GM21447 (cell line): ENCODE data around the gene CHTOP.
"Not testable (repeated sequence)": the region's sequence is repeated elsewhere in the genome, so short reads cannot be mapped to it uniquely, and the experiment has no call there.

Experiments used
- ATAC-seq: cut with Tn5 transposase; IDR thresholded peaks from one replicate; pipeline ENCODE4 v1.9.1; 2021; ENCODE audit not compliant: unreplicated experiment

Gene CHTOP

DNA sequence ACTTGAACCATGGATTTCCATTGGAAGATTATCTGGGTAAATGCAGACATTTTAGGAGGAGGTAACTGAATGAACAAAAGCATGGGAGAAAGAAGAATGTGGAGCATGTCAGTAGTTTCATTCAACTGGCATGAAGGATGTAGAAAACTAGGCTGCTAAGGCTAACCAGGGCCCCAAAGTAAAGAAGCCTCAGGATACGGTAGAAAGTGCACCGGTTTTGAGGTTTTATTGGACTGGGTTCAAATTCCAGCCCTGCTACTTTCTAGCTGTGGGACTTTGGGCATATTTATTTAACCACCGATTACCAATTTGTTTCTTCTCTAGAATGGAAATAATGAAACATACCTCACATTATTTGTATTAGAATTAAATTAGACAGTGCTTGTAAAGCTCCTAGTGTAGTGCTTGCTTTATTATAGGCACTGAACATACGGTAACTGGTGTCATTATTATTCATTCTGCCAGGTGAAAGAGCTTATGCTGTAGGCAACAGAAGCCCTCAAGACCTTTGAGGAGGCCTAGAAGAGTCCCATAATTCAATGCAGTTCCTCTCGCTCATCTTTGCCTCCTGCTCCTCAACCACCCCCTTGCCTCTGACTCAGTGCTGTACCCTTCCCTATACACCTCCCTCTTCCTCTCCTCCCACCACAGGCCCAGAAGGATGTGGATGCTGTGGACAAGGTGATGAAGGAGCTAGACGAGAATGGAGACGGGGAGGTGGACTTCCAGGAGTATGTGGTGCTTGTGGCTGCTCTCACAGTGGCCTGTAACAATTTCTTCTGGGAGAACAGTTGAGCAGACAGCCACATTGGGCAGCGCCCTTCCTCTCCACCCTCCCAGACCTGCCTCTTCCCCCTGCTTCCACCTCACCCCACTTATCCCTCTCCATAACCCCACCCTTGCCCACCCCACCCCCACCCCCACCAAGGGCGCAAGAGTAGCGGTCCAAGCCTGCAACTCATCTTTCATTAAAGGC, 2.5 kb upstream of the CHTOP start:
- ATAC-seq, result no peak

DNA sequence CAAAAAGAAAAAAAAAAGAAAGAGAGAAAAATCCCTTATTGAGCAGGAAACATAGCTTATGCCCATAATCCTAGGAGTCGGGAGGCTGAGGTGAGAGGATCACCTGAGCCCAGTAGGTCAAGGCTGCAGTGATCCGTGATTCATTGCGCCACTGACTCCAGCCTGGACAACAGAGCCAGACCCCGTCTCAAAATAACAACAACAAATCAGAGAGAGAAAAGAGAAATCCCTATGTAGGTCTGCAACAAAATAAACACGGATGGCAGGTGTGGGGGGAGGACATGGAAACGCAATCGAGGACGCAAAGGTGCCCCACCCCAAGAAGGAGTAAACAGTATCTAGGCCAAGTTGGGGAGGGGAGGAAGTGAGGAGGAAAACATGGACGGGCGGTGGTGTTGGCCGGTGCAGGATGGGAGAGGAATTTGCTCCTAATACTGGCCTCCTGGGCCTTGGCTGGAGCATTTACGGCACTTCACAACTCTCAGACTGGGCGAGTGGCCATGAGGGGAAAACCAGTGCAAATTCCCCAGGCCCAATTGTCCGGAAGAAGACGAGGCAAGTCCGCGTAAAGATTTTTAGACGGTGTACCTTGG, 609 bp upstream of the CHTOP start:
- ATAC-seq, result peak; percentile 3

DNA sequence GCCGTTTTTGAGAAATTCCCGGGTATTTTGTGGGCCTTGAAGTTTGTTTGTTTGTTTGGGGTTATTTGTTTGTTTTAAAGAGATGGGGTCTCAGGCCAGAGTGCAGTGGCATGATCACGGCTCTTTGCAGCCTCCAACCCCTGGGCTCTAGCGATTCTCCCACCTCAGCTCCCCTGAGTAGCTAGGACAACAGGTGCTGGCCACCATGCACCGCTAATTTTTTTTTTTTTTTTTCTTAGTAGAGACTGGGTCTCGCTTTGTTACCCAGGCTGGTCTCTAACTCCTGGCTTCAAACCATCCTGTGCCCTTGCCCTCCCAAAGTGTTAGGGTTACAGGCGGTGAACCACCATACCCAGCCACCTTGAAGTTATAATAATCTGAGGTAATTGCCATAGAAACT, 2.0 kb downstream of the CHTOP start:
- no peak for ATAC-seq

DNA sequence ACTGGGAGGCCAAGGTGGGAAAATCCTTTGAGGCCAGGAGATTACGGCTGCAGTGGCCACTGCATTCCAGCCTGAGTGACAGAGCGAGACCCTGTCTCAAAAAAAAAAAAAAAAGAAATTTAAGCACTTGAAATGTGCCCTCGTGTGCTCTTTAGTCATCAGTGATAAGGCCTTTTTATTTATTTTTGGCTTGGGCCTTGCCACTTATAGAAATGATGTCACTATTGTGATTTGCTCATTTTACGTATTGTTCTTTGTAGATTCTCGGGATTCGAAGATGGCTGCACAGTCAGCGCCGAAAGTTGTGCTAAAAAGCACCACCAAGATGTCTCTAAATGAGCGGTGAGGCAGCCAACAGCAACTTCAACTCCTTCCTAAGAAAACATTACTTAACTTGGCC, 2.4 kb downstream of the CHTOP start:
- ATAC-seq, result no peak

DNA sequence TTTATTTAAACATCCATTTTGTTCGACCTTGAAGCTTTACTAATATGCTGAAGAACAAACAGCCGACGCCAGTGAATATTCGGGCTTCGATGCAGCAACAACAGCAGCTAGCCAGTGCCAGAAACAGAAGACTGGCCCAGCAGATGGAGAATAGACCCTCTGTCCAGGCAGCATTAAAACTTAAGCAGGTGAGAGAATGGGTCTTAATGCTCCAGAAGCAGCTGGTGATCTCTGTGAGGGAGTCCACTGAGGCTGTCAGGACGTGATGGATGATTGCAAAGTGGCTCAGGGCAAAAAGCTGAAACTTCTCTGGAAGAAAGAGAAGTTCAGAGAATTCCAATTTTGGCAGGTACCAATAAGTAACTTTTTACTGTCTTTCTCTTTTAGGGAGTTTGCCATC, 4.4 kb downstream of the CHTOP start:
- no peak for ATAC-seq

DNA sequence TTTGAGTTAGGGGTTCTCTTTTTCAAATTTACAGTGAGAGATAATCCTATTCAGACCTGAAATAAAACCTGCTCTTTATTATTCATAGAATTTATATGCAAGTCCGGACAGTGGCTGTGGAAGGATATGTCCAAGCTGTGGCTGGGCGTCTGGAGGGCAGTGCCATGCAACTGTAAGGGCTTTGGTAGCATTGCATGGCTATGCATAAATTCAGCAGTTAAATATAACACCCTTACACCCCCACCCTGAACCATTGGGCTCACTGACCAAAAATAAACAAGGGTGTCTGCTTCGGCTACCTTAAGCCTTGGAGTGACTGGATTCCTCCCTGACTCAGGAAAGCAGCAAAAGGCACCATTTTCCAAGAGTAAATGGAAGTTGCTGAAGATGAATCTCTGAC, 5.4 kb downstream of the CHTOP start:
- ATAC-seq, result no peak

DNA sequence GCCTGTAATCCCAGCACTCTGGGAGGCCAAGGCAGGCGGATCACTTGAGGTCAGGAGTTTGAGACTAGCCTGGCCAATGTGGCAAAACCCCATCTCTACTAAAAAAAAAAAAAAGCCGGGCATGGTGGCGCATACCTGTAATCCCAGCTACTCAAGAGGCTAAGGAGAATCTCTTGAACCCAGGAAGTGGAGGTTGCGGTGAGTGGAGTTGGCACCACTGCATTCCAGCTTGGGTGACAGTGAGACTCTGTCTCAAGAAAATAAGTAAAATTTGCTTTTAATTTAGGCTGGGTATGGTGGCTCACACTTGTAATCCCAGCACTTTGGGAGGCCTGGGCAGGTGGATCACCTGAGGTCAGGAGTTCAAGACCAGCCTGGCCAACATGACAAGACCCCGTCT, 6.3 kb downstream of the CHTOP start:
- ATAC-seq, result not testable (repeated sequence)

DNA sequence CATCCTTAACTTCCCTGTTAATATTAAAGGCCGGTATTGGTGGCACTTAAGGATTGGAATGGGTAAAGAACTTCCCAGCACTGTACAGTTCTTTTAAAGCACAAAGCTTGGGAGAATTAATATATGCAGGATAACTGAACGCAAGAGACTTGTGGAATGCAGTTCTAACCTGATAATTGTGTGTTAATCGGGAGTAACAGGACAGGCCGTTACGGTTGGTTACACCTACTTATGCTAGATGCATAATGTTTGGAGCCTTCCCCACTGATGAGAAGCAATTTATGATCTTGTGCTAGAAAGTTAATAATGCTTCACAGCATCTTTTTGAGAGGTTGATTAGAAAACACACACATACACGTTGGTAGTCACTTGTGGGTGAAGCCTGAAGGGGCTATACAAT, 7.0 kb downstream of the CHTOP start:
- ATAC-seq, result no peak

DNA sequence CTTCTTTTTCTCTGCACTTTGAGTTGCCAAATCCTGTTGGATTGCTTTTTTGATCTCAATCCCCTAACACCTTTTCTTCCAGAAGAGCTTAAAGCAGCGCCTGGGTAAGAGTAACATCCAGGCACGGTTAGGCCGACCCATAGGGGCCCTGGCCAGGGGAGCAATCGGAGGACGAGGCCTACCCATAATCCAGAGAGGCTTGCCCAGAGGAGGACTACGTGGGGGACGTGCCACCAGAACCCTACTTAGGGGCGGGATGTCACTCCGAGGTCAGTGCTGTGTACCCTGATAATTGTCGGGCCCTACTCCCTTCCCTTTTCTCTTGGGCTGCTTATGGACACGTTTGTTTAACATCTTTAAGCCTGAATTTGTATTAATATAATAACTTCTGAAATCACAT, 8.3 kb downstream of the CHTOP start:
- ATAC-seq, result no peak

DNA sequence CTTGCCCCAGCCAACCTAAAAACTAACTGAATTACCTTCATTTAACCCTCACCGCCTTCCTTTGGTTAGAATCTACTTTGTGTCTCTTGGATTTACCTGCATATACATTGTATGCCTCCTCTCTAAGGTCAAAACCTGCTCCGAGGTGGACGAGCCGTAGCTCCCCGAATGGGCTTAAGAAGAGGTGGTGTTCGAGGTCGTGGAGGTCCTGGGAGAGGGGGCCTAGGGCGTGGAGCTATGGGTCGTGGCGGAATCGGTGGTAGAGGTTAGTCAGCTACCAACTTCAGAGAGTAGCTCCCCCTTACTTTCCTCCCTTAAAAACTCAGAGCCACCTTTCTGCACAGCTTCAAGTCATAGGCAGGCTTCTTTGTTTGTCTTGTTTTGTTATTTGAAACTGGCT, 9.2 kb downstream of the CHTOP start:
- no peak for ATAC-seq

DNA sequence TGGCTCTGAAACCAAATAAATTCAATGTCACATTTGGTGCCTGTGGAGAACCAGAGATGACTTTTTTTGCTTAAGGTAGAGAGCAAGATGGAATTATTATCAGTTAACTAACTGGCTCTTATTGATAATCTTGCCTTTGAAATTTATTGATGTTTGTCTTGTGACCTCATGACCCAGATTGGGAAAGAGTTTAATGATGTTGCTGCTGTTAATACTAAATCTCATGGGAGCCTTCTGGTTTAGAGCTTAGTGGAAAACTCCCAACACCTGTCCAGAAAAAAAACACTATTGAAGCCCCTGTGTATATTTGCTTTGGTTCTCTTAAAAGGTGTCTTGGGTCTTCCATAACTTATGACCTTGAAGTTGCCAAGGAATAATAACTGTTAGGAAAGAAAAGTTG, 9.9 kb downstream of the CHTOP start:
- no peak for ATAC-seq

DNA sequence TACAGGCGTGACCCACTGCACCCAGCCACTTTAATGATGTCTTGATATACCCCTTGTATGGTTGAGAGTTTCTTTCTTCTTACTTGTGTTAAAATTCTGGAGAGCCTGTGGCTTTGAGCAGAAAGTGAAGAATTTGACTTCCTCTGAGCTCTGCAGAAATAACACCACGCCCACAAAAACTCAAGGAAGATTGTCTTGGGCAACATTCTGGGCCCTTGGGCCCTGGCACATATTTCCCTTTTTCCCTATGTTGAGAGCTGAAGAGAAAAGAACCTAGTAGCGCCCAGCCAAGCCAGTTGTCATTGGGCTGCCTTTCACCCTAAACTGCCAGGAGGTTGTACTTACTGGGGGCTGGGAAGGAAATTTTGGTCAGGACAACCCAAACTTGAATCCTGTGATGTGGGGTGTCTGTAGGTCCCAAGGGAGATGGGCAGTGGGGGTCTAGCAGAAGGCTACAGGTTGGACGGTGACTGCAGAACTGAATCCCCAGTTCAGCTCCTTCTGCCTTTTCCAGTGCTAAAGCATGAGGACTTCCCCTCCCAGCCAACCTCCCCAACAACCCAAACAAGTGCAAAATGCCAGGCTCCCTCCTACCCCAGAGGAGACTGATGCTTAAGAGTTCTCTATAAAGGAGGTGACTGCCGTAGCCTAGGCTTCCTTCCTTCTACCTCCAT, 12.9 kb downstream of the CHTOP start:
- ATAC-seq, result no peak

DNA sequence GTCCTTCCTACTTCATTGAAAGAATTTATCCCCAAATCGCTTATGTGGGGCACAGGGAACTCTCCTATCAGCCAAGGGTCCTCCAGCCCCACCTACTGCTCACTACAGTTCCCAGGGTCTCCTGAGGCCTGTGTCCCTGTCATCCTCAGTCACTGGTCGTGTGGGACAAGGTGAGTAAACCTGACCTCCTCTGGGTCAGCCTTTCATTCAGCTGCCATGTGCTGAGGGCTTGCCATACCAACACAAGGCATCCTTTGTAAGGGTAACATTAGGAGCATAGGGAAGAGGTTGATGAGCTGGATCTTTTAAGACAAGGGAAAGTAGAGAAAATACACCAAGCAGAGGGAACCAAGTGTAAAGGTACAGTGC, 13.5 kb downstream of the CHTOP start:
- no peak for ATAC-seq

DNA sequence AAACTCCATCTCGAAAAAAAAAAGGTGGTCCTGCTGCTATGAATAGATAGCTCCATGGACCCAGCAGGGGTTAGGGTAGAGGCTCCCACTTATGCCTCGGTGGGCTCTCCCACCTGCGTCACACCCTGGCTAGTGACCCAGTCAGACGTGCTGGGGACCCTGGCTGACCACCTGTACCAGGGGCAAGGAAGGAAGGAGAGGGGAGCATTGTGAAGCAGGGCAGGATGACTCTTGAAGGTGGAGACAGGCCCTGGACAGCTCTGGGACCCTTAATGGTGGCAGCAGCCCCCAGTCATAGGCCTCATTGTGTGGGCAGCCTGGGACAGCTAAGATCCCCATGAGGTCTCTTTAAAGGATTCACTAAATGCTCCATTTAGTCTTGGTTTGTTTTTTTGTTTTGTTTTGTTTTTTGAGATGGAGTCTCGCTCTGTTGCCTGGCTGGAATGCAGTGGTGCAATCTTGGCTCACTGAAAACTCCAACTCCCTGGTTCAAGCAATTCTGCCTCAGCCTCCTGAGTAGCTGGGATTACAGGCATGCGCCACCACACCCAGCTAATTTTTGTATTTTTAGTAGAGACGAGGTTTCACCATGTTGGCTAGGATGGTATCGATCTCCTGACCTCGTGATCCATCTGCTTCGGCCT, 14.3 kb downstream of the CHTOP start:
- no peak for ATAC-seq

DNA sequence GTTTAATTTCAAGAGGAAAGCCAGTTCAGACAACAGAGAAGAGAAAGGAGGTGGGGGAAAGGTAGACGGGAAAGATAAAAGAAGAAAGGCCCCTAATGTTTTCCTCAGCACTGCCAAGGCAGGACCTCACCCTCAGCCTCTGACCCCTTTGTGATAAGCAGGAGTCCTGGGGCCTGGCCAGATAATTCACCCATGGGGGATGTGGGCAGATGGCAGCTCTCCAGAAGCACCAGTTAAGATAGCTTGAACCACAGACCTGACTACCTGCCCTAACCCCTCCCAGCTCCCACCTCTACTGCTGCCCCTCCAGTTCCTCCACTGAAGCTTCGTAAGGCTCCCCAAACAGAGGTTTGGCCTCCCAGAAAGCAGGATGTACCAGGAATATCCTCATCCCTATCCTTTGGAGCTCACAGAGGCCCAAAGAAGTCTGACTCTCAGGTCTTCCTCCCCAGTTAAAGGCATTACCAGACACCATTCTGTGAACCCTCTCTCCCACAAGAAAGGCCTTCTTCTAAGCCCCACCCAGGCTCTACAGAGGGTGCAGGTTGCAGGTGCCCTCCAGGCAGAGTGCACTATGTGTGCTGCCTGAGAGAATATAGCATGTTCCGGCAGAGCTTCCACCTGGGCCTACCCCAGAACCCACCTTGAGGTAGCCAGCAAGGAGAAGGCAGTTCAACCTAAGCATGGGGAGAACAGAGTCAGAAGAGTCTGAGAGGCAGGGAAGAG, 15.4 kb downstream of the CHTOP start:
- ATAC-seq, result no peak

DNA sequence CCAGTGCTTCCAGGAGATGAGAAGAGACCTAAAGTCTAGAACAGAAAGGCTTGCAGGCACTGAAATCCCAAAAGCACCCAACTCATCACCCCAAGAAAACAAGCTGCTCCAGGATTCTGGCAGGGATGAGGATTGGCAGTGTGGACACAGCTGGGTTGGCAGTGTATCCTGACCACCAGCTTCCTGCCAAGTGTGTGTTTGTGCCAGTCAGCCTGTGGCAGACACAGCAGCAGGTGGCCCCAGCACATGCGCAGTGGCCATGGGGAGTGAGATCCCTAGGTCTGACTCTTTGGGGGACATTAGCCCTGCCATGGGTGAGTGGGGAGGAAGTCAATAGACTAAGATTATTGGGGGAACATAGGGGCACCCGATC, 16.0 kb downstream of the CHTOP start:
- no peak for ATAC-seq

DNA sequence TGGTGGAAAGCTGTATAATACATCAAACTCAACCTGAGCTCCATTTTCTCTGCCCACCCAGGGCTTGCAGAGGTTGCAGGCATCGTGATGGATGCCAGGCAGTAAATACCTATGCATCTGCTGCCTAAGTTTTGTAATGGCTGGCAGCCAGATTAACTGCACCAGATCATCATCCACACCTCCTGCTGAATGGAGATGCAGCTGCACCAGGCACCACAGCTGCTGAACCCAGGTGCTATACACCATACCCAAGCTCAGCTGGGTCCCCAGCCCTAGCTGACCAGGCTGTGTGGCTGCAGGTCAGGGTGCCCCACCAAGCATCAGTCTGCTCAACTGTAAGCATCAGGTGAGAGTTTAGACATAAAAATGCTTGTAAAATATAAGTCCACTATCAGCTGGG, 17.9 kb downstream of the CHTOP start:
- no peak for ATAC-seq

DNA sequence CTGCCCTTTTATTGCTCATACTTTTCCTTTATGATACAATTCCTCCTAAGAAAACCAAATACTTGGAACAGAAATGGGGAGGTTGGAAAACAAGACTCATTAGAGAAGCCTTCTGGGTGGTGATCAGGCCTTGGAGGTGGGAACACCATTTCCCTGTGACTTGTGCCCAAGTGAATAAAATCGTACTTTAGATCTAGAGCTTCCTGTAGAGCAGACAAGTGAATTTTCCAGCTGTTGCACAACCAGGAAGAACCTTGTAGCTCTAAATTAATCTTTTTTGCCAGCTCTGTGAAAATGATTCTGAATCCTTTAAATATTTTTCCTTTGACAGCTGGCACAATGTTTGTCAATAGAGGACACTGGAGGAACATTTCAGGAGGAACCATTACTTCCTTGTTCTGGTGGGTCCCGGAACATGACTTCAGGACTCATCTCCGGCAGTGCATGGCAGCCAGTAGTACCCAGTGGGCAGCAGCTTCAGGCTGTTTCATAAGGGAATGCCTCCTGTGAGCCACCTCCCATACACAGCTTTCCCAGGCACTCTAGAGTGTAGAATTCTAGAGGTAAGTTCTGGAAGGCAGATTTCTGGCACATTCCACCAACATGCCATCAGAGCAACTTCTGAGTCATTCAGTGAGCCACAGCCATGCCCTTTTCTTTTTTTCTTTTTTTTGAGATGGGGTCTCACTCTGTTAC, 19.1 kb downstream of the CHTOP start:
- ATAC-seq, result no peak

DNA sequence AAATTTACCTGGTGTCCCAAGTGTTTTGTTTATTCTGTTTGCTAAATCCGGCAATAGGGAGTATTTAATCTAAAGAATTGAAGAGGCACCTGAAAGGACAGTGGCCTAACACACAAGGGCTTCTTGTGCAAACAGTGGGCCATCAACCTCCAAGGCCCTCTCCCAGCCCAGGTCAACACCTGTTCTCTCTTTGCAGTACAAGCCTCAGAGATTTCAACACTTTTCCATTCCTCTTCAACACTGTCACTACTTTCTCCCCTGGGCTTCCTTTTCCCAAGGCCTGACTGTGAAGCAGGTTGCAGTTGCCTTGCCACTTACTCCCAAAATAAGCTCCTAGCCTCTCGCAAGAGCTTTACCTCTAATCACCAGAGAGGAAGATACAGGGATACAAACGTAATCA, 21.5 kb downstream of the CHTOP start:
- ATAC-seq, result no peak

DNA sequence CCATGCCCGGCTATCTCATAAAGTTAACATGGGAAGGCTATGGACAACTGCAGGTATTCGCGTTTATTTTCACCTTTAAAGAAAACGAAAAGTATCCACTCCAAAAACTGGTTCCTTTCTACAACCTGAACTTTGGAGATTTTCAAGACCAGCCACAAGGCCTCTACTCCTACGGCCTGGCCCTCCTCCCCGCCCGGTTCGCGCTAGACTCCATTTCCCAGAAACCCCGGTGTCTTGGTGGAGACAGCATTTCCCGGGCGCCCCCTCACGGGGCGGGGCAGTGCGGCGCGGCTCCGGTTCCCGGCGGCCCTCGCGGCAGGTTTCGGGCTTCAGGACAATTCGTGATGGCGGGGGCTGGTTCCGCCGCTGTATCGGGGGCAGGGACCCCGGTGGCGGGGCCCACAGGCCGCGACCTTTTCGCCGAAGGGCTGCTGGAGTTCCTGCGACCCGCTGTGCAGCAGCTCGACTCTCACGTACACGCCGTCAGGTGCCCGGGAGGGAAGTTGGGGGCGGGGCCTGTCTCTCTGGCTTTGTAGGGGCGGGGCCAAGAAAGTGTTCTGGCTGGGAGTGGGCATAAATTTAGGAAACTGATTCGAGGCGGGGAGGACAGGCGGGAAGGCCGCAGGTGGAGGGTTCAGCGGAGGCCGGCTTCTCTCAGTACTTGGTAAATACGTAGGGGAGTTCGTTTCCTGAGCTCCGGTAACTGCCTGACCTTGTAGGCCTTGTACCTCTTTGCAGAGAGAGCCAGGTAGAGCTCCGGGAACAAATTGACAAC, 24.7 kb downstream of the CHTOP start, which contains the start of gene SNAPIN:
SNAPIN (plus strand) TSS at position 304 of the 775 bp plus-strand sequence; CDS start at position 345, 41 bp downstream.
- ATAC-seq, result peak; percentile 89
